ENCODE data around the gene TNS3.
A peak's percentile ranks its signal among the peaks of the same experiment; 100 is the strongest.

The TNS3 gene

DNA sequence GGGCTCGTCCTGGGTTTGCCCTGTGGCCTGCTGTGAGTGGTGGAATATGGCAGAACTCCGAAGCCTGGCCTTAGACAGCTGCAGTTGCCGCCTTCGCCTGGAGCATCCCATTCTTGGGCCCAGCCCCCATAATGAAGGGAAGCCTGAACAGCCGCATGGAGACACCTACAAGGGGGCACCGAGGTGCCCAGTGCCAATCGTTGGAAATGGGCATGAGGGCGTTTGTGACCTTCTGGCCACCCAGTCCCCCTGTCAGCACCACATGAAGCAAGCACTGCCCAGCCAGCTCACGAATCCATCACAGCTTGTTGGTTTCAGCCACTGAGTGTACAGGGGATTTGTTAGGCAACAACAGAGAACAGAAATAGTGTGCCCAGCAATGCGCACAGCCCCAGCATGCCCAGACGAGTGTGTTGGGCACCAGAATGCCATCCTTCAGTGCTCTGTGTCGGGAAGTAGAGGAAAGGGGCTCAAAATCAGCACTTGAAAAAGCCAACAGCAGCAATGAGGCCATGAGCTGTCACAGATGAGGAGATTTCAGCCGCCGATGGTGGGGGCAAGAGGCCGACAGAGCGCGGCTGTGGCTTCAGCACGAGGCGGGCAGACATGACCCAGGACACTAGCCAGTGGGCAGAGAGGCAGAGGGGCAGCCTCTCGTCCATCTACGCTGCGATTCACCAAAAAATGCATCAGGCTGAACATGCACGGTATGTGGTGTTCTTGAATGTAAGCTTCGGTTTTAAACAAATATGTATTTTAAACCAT, 91.2 kb downstream of the TNS3 start:
- peak overlapping the region; percentile 73 for H2BK15ac ChIP-seq (ENCODE audit: low read depth, poor library complexity, severe bottlenecking)
- 95% methylated on average over 19 of the region's 24 CpGs for WGBS
- no peak overlapping the region for H3K9ac ChIP-seq (ENCODE audit: low read length)
- H3K9me3 ChIP-seq (ENCODE audit: control insufficient read depth, low read length): no peaks in the 10 kb centered on the region
- H3K4me2 ChIP-seq (ENCODE audit: low read length, poor library complexity, severe bottlenecking): no peak overlapping the region
- no peak overlapping the region for H2AK5ac ChIP-seq (ENCODE audit: low read length, severe bottlenecking)
- peaks cover 44% of the 10 kb centered on the region for H3K79me1 ChIP-seq (replicated peaks; ENCODE audit: low read length, poor library complexity, severe bottlenecking)
- no peak overlapping the region for H3K14ac ChIP-seq (ENCODE audit: low read length in 2 of 2)
- peak overlapping the region; percentile 57 to 78 for H3K18ac ChIP-seq (ENCODE audit: low read depth in 1 of 2, low read length in 2 of 2)
- H3K4ac ChIP-seq (ENCODE audit: low read depth in 1 of 2, low read length in 2 of 2): peak overlapping the region in 1 of 2 experiments; percentile 2
- H3K36me3 ChIP-seq (ENCODE audit: control insufficient read depth in 1 of 2, insufficient read depth in 2 of 2, low read depth in 1 of 2, low read length in 2 of 2): peaks cover 0 to 29% of the 10 kb centered on the region in 2 experiments
- no peak overlapping the region for H4K8ac ChIP-seq (ENCODE audit: low read length)
- H3K4me3 ChIP-seq (ENCODE audit: insufficient read depth in 1 of 2, low read depth in 1 of 2, low read length in 2 of 2): no peak overlapping the region
- no peak for DNase-seq
- no peak overlapping the region for H2AFZ ChIP-seq (ENCODE audit: low read depth, low read length)
- H2BK120ac ChIP-seq (ENCODE audit: low read depth, low read length): no peak overlapping the region
- H3K27ac ChIP-seq (ENCODE audit: low read length, poor library complexity, severe bottlenecking): no peak overlapping the region
- peak overlapping the region; percentile 44 for H4K91ac ChIP-seq (ENCODE audit: low read length)
- H2BK12ac ChIP-seq (ENCODE audit: low read length in 2 of 2): peak overlapping the region in 1 of 2 experiments; percentile 4
- no peak overlapping the region for H2BK5ac ChIP-seq (ENCODE audit: low read depth, low read length, poor library complexity, severe bottlenecking)
- H3K23ac ChIP-seq (ENCODE audit: low read length in 2 of 2): peak overlapping the region in 1 of 2 experiments; percentile 2
- peaks cover 0 to 14% of the 10 kb centered on the region in 2 experiments for H3K27me3 ChIP-seq (ENCODE audit: control insufficient read depth in 1 of 2, insufficient read depth in 1 of 2, low read length in 2 of 2)
- H3K4me1 ChIP-seq (ENCODE audit: control insufficient read depth, insufficient read depth, low read depth, low read length): peaks cover 21% of the 10 kb centered on the region

DNA sequence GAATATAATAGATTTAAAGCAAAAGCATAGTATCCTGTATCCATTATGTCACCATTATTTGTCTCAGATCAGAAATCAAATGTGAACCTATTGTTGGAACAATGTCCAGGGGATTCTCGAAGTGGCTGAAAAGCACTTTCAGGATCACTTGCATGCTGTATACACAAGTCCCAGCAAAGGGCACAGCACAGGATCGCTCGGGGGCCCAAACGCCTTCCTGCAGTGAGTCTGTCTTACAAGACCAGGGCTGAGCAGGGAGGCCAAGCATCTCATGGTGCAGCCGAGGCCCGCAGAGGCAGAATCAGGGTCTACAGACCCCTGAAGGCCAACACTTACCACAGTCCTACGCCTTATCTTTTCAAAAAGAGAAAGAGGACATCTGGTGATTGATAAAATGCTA, 92.3 kb downstream of the TNS3 start:
- H2AFZ ChIP-seq (ENCODE audit: low read depth, low read length): no peak overlapping the region
- H3K27ac ChIP-seq (ENCODE audit: low read length, poor library complexity, severe bottlenecking): no peak overlapping the region
- peak overlapping the region in 1 of 2 experiments; percentile 21 for H3K4ac ChIP-seq (ENCODE audit: low read depth in 1 of 2, low read length in 2 of 2)
- no peak overlapping the region for H3K9ac ChIP-seq (ENCODE audit: low read length)
- no peak overlapping the region for H2BK15ac ChIP-seq (ENCODE audit: low read depth, poor library complexity, severe bottlenecking)
- H3K14ac ChIP-seq (ENCODE audit: low read length in 2 of 2): no peak overlapping the region
- DNase-seq: no peak
- peak overlapping the region in 1 of 2 experiments; percentile 83 for H2BK12ac ChIP-seq (ENCODE audit: low read length in 2 of 2)
- no peaks in the 10 kb centered on the region for H3K9me3 ChIP-seq (ENCODE audit: control insufficient read depth, low read length)
- H3K27me3 ChIP-seq (ENCODE audit: control insufficient read depth in 1 of 2, insufficient read depth in 1 of 2, low read length in 2 of 2): peaks cover 0 to 12% of the 10 kb centered on the region in 2 experiments
- H3K4me1 ChIP-seq (ENCODE audit: control insufficient read depth, insufficient read depth, low read depth, low read length): peaks cover 27% of the 10 kb centered on the region
- H2AK5ac ChIP-seq (ENCODE audit: low read length, severe bottlenecking): no peak overlapping the region
- peaks cover 0 to 34% of the 10 kb centered on the region in 2 experiments for H3K36me3 ChIP-seq (ENCODE audit: control insufficient read depth in 1 of 2, insufficient read depth in 2 of 2, low read depth in 1 of 2, low read length in 2 of 2)
- WGBS: 88% methylated on average over 4 of the region's 7 CpGs
- H3K4me3 ChIP-seq (ENCODE audit: insufficient read depth in 1 of 2, low read depth in 1 of 2, low read length in 2 of 2): no peak overlapping the region
- peak overlapping the region; percentile 78 to 86 for H3K18ac ChIP-seq (ENCODE audit: low read depth in 1 of 2, low read length in 2 of 2)
- H4K91ac ChIP-seq (ENCODE audit: low read length): no peak overlapping the region
- peak overlapping the region; percentile 69 for H4K8ac ChIP-seq (ENCODE audit: low read length)
- H3K4me2 ChIP-seq (ENCODE audit: low read length, poor library complexity, severe bottlenecking): no peak overlapping the region
- no peak overlapping the region for H3K23ac ChIP-seq (ENCODE audit: low read length in 2 of 2)
- H2BK5ac ChIP-seq (ENCODE audit: low read depth, low read length, poor library complexity, severe bottlenecking): no peak overlapping the region
- peaks cover 48% of the 10 kb centered on the region for H3K79me1 ChIP-seq (replicated peaks; ENCODE audit: low read length, poor library complexity, severe bottlenecking)
- H2BK120ac ChIP-seq (ENCODE audit: low read depth, low read length): no peak overlapping the region

- H3K9me3 ChIP-seq (ENCODE audit: control insufficient read depth, low read length): no peaks in the 10 kb centered on the region
- no peak overlapping the region for H3K14ac ChIP-seq (ENCODE audit: low read length in 2 of 2)
- no peak overlapping the region for H3K23ac ChIP-seq (ENCODE audit: low read length in 2 of 2)
- H3K4me2 ChIP-seq (ENCODE audit: low read length, poor library complexity, severe bottlenecking): no peak overlapping the region
- H2AK5ac ChIP-seq (ENCODE audit: low read length, severe bottlenecking): no peak overlapping the region
- peak overlapping the region; percentile 67 for H2BK120ac ChIP-seq (ENCODE audit: low read depth, low read length)
- no peak overlapping the region for H2BK15ac ChIP-seq (ENCODE audit: low read depth, poor library complexity, severe bottlenecking)
- no peak overlapping the region for H3K4me3 ChIP-seq (ENCODE audit: insufficient read depth in 1 of 2, low read depth in 1 of 2, low read length in 2 of 2)
- peak overlapping the region; percentile 76 to 92 for H3K4ac ChIP-seq (ENCODE audit: low read depth in 1 of 2, low read length in 2 of 2)
- WGBS: 11% methylated on average over 4 of the region's 8 CpGs
- peak; percentile 78 for DNase-seq
- H4K91ac ChIP-seq (ENCODE audit: low read length): no peak overlapping the region
- H2BK5ac ChIP-seq (ENCODE audit: low read depth, low read length, poor library complexity, severe bottlenecking): no peak overlapping the region
- no peak overlapping the region for H2BK12ac ChIP-seq (ENCODE audit: low read length in 2 of 2)
- no peak overlapping the region for H3K27ac ChIP-seq (ENCODE audit: low read length, poor library complexity, severe bottlenecking)
- peak overlapping the region; percentile 92 to 94 for H3K18ac ChIP-seq (ENCODE audit: low read depth in 1 of 2, low read length in 2 of 2)
- peaks cover 50% of the 10 kb centered on the region for H3K79me1 ChIP-seq (replicated peaks; ENCODE audit: low read length, poor library complexity, severe bottlenecking)
- peaks cover 0 to 37% of the 10 kb centered on the region in 2 experiments for H3K36me3 ChIP-seq (ENCODE audit: control insufficient read depth in 1 of 2, insufficient read depth in 2 of 2, low read depth in 1 of 2, low read length in 2 of 2)
- H4K8ac ChIP-seq (ENCODE audit: low read length): peak overlapping the region; percentile 77
- peaks cover 28% of the 10 kb centered on the region for H3K4me1 ChIP-seq (ENCODE audit: control insufficient read depth, insufficient read depth, low read depth, low read length)
- H3K9ac ChIP-seq (ENCODE audit: low read length): no peak overlapping the region
- peaks cover 0 to 7% of the 10 kb centered on the region in 2 experiments for H3K27me3 ChIP-seq (ENCODE audit: control insufficient read depth in 1 of 2, insufficient read depth in 1 of 2, low read length in 2 of 2)
- H2AFZ ChIP-seq (ENCODE audit: low read depth, low read length): no peak overlapping the region
These were observed 93.0 kb downstream of the TNS3 start for GRCh38 chr7:47488969-47489342.

DNA sequence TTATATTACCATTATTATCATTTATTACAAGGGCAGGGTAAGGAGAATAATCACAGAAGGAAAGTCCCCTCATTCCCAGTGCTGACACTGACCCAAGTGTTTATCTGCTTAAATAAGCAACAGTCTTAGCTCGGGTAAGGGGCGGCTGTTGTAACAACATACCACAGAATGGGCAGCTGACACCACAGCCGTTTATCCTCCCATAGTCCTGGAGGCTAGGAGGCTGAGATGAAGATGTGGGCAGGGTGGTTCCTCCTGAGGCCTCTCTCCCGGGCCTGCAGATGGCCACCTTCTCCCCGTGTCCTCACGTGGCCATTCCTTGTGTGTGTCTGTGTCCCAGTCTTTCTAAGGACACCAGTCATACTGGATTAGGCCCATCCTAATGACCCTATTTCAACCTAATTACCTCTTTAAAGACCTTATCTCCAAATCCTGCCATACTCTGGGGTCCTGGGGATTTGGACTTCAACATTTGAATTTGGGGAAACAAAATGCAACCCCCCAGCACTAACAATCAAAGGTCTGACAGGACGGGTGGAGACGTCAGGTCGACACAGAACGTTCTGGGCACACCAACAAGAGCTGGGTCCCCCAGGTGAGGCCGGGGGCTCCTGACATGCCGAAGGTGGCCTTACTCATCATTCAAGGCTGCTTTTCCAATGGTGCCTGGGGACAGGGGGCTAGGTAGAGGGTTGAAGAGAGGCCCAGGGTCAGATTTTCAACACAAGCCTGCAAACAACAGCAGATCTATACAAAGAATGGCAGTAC, 93.5 kb downstream of the TNS3 start:
- Histone ChIP-seq H2BK5ac (ENCODE audit: low read depth, low read length, poor library complexity, severe bottlenecking) (no peak overlapping the region), H2AFZ (ENCODE audit: low read depth, low read length) (no peak overlapping the region), H3K27me3 (ENCODE audit: control insufficient read depth in 1 of 2, insufficient read depth in 1 of 2, low read length in 2 of 2) (peaks cover 0 to 7% of the 10 kb centered on the region in 2 experiments), H3K23ac (ENCODE audit: low read length in 2 of 2) (no peak overlapping the region), H2BK12ac (ENCODE audit: low read length in 2 of 2) (peak overlapping the region; percentile 44 to 91), H3K4me1 (ENCODE audit: control insufficient read depth, insufficient read depth, low read depth, low read length) (peaks cover 32% of the 10 kb centered on the region), H4K91ac (ENCODE audit: low read length) (peak overlapping the region; percentile 91), H2BK15ac (ENCODE audit: low read depth, poor library complexity, severe bottlenecking) (peak overlapping the region; percentile 92), H3K18ac (ENCODE audit: low read depth in 1 of 2, low read length in 2 of 2) (peak overlapping the region; percentile 92 to 94), H3K9me3 (ENCODE audit: control insufficient read depth, low read length) (no peaks in the 10 kb centered on the region), H3K4me3 (ENCODE audit: insufficient read depth in 1 of 2, low read depth in 1 of 2, low read length in 2 of 2) (no peak overlapping the region), H2BK120ac (ENCODE audit: low read depth, low read length) (peak overlapping the region; percentile 55), H3K4ac (ENCODE audit: low read depth in 1 of 2, low read length in 2 of 2) (peak overlapping the region; percentile 76 to 92), H3K9ac (ENCODE audit: low read length) (no peak overlapping the region), H3K14ac (ENCODE audit: low read length in 2 of 2) (peak overlapping the region in 1 of 2 experiments; percentile 90), H3K27ac (ENCODE audit: low read length, poor library complexity, severe bottlenecking) (no peak overlapping the region), H4K8ac (ENCODE audit: low read length) (peak overlapping the region; percentile 77), H3K79me1 (replicated peaks; ENCODE audit: low read length, poor library complexity, severe bottlenecking) (peaks cover 54% of the 10 kb centered on the region), H3K4me2 (ENCODE audit: low read length, poor library complexity, severe bottlenecking) (no peak overlapping the region), H3K36me3 (ENCODE audit: control insufficient read depth in 1 of 2, insufficient read depth in 2 of 2, low read depth in 1 of 2, low read length in 2 of 2) (peaks cover 0 to 37% of the 10 kb centered on the region in 2 experiments), H2AK5ac (ENCODE audit: low read length, severe bottlenecking) (no peak overlapping the region)
- DNase-seq: peak; percentile 89
- 65% methylated on average over 11 of the region's 12 CpGs for WGBS

All from mesenchymal stem cell (in vitro differentiated cells and primary cell).